DMS 273 (cell line): ENCODE measurements around the gene DUSP9.

ENCODE experiments used
- DNase-seq: peaks from one replicate; lab custom pipeline; 2025; ENCODE audit not compliant: unreplicated experiment; lab: John Stamatoyannopoulos, UW

Gene DUSP9

DNA sequence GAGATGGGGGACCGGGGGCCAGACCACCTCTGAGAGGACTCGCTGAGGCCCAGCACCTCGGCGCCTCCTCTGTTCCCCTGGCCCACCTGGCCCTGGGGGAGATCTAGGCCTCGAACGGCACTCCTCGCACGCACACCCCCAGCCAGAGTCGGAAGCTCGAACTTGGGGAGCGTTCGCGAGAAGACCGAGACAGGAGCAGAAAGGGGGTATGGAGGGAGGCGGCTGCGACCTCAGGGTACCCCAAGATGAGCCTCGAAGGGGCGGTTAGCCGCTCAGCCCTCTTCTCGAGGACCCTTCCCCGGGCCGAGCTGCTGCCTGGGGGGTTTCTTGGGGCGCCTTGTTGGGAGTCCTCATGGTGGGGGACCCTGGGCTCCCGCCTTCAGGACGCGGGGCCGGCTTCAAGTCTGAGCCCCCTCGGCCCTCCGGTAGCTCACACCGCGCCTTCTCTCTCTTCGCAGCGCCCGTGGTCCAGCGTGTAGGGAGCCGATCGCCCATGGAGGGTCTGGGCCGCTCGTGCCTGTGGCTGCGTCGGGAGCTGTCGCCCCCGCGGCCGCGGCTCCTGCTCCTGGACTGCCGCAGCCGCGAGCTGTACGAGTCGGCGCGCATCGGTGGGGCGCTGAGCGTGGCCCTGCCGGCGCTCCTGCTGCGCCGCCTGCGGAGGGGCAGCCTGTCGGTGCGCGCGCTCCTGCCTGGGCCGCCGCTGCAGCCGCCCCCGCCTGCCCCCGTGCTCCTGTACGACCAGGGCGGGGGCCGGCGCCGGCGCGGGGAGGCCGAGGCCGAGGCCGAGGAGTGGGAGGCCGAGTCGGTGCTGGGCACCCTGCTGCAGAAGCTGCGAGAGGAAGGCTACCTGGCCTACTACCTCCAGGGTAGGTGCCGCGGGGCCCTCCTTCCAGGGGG is 706 bp downstream of the DUSP9 start:
- no peak for DNase-seq

DNA sequence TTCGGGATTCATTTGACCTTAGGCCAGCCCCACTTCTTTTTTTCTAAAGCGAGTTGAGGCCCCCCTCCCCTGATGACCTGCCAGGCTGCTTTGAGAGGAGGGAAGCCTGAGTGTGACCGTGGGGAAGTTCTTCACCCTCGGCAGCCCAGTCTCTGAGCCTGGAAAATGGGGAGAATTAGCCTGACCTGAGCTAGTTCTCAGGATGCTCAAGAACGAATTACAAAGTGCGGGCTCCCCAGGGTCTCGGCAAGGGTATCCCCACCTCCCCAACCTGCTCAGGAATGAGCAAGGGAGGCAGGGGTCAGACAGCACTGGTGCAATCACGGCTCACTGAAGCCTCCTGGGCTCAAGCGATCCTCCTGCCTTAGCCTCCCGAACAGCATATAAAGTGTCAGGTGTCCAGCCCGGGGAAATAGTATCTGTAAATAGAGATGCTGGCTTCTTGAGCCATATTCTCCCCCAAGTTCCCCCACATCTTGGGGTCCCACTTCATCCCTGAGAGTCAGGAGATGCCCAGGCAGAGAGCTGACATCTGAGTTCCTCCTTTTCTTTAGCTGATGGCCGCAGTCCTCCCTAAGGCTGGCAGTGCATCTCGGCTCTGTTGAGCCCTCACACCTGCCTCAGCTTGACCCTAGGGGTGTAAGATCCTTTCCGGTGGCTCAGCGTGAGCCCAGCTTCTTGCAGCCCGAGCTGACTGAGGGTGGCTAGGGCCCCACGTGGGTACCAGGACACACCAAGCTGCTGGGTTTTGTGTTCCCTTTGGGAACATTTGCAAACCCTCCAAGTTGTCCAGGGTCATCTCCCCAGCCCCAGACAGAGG is 1.6 kb downstream of the DUSP9 start:
- DNase-seq, result no peak

DNA sequence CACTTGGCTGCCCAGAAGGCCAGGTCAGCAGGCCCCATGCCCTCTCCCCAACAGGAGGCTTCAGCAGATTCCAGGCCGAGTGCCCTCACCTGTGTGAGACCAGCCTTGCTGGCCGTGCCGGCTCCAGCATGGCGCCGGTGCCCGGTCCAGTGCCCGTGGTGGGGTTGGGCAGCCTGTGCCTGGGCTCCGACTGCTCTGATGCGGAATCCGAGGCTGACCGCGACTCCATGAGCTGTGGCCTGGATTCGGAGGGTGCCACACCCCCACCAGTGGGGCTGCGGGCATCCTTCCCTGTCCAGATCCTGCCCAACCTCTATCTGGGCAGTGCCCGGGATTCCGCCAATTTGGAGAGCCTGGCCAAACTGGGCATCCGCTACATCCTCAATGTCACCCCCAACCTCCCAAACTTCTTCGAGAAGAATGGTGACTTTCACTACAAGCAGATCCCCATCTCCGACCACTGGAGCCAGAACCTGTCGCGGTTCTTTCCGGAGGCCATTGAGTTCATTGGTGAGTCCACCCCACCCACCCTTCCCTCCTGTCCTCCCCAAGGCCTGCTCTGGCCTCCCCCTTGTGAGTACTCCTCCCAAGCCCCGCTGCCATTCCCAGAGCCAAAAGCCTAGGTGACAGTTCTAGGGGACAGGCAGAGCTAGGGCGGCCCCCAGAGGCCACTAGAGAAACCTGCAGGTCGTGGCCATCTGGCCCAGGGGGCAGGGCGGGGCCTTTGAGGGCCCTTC is 2.3 kb downstream of the DUSP9 start:
- peak; percentile 81 for DNase-seq

DNA sequence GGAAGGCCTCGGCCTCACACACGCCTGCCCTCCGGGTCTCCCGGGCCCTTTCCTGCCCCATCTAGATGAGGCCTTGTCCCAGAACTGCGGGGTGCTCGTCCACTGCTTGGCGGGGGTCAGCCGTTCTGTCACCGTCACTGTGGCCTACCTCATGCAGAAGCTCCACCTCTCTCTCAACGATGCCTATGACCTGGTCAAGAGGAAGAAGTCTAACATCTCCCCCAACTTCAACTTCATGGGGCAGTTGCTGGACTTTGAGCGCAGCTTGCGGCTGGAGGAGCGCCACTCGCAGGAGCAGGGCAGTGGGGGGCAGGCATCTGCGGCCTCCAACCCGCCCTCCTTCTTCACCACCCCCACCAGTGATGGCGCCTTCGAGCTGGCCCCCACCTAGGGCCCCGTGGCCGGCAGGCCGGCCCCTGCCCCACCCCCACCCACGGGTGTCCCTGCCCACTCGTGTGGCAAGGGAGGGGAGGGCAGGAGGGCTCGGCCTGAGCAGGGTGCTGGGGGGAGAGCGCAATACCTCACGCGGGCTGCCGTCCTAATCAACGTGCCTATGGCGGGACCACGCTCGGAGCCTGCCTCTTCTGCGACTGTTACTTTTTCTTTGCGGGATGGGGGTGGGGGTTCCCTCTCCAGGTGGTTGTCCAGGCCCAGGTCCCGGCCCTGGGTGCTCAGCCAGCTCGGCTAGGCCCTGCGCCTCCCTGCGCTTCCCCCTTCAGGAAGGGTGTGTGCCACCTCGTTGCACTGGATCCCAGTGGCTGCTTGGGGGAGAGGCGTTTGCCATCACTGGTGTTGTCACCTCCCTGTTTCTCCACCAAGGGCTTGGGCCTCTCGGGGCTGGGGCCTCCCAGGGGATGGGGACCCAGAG is 3.1 kb downstream of the DUSP9 start:
- no peak for DNase-seq

DNA sequence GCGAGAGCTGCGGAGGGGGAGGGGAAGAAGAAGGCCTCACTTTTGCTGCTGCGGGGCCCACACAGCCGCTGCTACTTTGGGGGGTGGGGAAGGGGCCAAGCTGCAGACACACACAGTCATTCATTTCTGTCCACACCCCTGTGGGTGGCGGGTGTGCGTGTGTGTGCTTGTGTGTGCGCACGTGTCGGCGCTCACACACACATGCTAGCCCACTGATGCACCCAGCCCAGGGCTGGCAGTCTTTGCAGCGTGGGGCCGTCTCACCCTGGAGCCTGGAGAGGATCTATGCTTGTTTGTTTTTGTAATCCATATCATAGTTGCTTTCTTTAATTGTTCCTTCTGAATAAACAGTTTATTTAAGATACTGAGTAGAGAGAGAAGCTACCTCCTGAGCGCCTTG is 4.0 kb downstream of the DUSP9 start:
- no peak for DNase-seq

DNA sequence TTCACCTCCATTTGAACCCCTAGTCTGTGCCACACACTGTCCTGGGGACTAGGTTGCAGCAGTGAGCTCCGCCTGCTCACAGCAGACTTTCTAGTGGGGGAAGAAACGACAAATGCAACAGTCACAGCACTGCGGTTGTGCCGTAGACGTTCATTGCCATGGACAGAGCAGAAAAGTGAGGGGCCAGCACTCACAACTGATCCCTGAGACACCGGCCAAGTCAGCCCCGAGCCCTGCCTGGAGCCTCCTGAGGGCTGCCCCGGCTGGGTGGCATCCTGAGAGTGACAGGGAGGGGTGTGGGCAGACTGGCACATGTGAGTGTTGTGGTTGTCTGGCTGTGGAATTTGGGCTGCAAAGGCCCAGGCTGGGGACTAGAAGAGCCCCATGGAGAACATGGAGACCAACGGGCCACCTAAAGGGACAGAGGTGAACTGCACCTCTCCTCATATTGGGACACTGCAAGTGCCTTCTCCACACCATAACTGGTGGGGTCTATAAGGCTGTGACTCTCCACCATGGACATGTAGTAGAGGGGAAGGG is 4.6 kb downstream of the DUSP9 start:
- peak; percentile 58 for DNase-seq

DNA sequence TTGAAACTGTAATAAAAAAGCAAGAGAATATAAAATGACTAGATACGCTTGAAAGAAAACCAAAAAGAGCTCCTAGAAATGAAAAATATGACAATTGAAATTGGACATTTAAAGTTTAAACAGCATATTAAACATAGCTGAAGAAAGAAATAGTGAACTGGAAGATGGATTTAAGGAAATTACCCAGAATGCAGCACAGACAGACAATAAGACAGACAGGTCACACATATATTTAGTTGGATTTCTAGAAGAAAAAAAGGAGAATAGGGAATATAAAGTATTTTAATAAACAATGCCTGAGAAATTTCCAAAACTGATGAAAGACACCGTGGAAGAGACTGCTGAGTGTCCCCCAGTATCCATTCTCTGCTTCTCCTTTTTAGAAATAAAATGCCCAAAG is 6.6 kb downstream of the DUSP9 start:
- DNase-seq, result no peak

DNA sequence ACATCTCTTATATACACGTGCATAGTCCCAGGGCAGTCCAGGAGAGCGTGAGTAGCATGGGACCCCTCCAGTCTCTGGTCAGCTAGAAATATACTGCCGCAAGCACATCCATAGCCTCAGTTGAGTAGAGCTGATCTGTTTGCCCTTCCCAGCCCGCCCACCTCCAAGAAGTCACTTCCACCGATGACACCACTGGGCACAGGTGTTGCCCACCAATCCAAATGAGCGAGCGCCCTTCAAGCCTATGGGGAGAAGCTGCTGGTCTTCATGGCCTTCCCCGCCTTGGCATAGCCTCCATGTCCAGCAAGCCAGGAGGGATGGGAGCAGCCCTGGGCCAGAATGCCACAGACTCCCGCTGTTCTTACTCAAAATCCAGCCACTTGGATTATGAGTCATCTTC is 10.2 kb downstream of the DUSP9 start:
- no peak for DNase-seq

DNA sequence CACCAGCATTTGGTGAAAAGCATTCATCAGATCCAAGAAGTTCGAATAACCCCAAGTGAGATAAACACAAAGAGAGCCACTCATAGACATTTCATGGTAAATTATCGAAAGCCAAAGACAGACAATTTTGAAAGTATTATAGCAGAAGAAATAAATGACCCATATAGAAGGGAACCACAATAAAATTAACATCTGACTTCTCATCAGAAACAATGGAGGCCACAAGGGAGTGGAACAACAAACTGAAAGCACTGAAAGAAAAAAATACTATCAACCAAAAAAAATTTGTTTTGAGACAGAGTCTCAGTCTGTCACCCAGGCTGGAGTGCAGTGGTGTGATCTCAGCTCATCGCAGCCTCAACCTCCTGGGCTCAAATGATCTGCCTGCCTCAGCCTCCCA is 12.3 kb downstream of the DUSP9 start:
- DNase-seq, result no peak

DNA sequence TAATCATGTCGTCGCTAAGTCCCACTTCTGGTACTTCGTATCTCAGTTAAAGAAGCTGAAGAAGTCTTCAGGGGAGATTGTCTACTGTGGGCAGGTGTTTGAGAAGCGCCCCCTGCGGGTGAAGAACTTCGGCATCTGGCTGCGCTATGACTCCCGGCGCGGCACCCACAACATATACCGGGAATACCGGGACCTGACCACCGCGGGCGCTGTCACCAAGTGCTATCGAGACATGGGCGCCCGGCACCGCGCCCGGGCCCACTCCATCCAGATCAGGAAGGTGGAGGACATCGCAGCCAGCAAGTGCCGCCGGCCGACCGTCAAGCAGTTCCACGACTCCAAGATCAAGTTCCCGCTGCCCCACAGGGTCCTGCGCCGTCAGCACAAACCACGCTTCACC is 15.3 kb downstream of the DUSP9 start:
- DNase-seq, result peak; percentile 45

DNA sequence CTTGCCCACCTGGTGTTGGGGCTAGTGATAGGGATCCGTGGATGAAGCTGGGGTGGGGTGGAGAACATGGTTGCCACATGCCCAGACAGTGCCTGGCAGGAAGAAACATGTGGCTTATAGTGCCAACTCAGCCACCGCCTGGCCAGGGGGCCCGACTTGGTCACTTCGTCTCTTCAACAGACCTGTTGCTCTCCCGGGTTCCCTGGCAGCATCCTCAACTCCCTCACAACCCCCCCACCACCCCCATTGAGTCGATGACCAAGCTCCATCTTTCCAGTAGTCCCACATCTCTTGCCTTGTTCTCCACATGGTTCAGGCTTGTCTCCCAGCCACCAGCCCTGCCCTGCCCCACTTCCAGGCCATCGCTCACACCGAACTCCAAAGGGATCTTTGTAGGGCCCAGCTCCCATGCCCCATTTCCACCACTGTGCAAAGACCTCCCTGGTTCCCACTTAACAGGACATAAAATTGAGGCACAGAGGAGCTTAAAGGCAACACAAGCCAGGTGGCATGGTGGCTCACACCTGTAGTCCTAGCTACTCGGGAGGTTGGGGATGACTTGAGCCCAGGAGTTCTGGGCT is 18.8 kb downstream of the DUSP9 start:
- no peak for DNase-seq

DNA sequence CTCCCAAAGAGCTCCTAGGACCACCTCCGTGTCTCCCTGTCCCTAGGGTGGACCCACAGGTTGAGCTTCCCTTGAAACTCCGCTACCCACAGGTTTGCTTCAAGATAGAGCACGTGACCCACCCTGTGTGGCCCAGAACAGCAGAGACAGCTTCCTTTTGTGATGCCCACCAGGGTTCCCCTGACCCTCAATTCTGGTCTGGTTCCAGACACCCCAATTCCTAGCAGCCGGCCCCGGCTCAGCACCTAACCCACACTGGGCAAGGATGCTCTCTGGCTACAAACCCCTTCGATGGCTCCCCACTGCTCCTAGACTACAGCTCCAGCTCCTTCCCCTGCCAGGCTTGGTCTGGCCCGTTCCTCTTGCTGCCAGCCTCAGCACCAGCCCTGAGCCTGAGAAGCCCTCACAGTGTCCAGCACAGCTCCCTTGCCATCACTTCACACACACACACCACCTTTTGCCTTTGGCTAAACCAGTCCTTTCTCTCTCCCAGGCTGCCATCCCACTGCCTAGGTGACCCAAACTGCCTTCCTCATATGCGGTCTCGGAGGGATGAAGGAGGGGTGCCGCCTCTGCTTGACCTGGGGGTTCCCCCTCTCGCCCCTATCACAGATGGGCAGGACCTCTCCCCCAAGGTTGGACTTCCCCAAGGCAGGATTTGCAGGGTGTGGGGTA is 20.4 kb downstream of the DUSP9 start:
- DNase-seq, result no peak

DNA sequence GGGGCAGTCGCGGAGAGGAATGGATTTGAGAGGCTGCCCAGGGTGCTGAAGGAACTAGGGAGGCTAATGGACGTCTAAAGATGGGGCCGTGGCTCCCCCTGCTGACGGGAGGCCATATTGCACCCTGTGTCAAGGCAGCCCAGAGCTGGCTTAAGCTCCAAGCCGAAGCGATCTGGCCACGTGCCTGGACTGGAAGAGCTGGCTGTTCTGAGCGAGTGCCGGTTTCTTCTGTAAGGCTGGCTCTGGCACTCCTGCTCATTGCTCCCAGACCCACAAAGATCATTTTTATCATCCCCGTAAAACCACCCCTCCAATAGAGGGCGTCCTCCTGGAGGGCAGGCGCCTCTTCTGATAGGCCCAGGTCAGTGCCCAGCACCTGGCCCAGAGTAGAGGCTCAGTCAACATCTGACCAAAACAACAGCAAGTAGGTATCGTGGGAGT is 21.0 kb downstream of the DUSP9 start:
- DNase-seq, result peak; percentile 96

DNA sequence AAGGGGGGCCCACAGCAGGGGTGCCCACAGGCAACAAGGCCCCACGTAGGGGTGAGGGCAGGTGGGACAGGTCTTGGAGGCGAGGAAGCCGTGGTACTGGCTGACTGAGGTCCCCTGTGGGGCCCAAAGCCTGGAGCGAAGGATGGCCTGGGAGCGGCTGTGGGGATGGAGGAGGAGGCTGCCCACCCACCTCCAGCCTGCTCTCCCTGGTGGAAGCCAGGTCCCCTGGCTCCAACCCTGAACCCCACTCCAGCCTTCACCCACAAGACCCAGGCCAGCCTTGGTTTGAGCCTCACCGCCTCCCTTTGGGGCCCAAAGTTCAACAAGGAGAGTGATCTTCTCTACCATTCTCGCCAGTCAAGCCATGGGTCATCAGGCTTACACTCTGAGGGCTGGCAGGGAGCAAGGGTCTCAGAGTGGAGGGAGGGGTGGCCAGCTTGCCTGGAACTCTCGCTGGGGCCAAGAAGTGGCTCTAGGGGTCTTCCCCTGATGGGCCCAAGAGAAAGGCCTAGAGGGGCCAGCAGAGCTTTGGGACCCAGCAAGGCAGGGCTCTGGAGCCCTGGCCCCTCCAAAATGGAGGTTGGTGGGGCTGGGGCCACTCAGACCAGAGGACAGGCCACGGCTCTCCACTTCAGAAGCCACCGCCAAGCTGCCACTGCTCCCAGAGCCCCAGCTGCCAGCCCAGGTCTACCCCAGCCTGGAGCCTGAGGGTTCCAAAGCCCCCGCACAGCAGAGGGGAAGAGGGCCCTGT is 21.6 kb downstream of the DUSP9 start:
- DNase-seq, result no peak

DNA sequence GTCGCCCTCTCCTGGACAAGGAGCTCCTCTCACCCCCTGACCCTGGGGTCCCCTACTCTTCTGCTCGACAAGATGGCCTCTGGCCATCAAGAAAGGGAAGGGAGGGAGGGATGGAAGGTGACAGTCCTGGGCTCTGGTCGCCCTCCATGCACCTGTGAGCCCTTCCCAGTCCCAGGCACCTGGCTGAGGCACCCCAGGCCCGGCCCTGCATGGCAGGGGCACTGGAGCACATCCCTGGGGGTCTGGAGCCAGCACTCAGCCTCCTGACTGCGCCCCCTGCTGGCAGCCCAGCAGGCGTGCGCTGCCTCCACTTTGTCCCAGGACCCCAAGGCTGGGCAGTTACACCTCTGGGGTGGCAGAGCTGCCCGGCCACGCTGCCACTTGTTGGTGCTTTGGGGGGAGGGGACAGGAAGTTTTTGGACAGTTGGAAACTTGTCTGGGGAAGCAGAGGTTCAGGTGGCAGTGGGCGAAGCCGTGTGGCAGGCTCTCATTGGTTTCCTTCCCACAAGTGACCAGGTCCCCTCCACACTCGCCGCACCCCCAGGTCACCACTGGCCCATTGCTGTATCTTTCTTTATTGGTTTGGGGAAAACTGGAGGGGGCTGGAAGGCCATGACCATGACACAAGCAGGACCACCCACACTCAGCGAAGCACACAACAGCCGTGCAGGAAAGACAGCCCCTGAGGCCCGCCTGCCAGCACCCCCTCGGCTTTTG is 22.3 kb downstream of the DUSP9 start:
- peak; percentile 73 for DNase-seq

DNA sequence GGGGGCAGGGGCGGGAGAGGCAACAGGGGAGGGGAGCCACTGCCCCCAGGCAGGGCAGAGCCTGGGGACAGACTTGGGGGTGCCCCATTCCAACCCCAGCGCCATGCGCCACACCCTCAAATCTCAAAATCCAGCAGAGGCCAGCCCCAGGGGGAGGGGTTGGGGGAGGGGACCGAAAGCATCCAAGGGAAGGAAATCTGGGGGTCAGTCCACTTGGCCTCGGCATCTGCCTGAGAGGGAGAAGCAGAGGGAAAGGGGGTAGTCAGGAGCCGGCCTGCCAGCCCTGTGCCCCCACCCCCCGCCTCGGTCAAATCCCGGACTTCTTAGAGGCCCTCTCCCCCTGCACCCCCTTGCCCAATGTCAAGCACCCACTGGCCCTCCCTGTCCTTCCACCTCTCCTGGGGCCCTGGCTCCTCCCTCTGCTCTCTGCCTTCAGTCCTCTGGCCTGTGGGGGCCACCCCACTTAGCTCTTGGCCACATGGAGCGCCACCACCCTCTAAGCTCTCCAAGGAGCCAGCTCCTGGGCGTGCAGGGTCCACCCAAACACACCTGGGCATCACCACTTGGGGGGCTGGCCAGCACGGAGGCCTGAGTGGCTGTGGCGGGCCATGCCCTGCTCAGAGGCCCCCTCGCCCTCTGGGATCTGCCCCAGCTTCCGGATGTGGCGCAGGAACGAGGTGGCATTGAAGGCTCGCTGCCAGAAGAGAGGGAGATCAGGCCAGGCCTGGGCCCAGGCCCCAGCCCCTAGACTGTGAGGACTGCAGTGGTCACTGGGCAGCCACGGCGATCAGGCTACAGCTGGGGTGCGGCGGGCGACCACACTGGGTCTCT is 23.1 kb downstream of the DUSP9 start:
- no peak for DNase-seq
